Testis (tissue), 2 donors: Measurements from ENCODE around the gene OTULINL.

Source experiments
- CTCF ChIP-seq, 3 experiments: fragments of 450-650 bp in 2 of 3; fragments of 200-600 bp in 1 of 3; sonication (generic) in 1 of 3; IDR thresholded peaks; one replicate each; pipeline ENCODE4 v1.5.1; 2016 to 2019; ENCODE audit warnings: antibody characterized with exemption in 3 of 3, mild to moderate bottlenecking in 2 of 3, moderate library complexity in 1 of 3
- POLR2A ChIP-seq: fragments of 450-650 bp; IDR thresholded peaks from one replicate; pipeline ENCODE4 v1.6.1; 2017; ENCODE audit warnings: antibody characterized with exemption, mild to moderate bottlenecking, moderate library complexity

- no peak for TF ChIP-seq CTCF (IDR thresholded peaks at IDR 0.05)
- TF ChIP-seq POLR2A, result no peak
Measured at GRCh38 chr5:14635656-14636055, 54.1 kb downstream of the OTULINL start.
